H1 (cell line): ENCODE results near the gene ASCC1. TPM values are rescaled to one million over a fixed set of nuclear protein-coding genes. Genes with fewer than 3 reads are reported as not detected.

Experiments used
- CTCF ChIA-PET: fragments of 300-600 bp; sonication (Branson Sonifier 250); formaldehyde crosslinking; loops from one replicate; lab custom pipeline; 2021; ENCODE audit not compliant: partially characterized antibody; lab: Charles Lee
- POLR2A ChIA-PET: fragments of 300-600 bp; sonication (Branson Sonifier 250); formaldehyde crosslinking; loops from one replicate; lab custom pipeline; 2021; ENCODE audit warnings: inconsistent platforms; ENCODE audit not compliant: partially characterized antibody; lab: Charles Lee
- DNase-seq, 2 experiments: peaks; one replicate each; pipeline versions ENCODE4 v3.0.0 to v3.0.0-alpha.2; 2010 to 2022; ENCODE audit warnings: low spot score in 2 of 2, low read depth in 1 of 2, mixed read lengths in 1 of 2
- FAIRE-seq: peaks from 2 replicates; lab custom pipeline; 2011; peaks lifted over from hg19 to GRCh38; lab: Jason Lieb, UNC
- H2AFZ ChIP-seq: 2 replicates; pipeline ENCODE4 v1.8.1; 2012; ENCODE audit warnings: low read length, inconsistent platforms
- H2AK5ac ChIP-seq: 2 replicates; pipeline ENCODE4 v1.6.1; 2013; ENCODE audit warnings: low read depth, low read length
- H2BK120ac ChIP-seq: replicated peaks from 2 replicates; pipeline ENCODE3; 2013; ENCODE audit warnings: low read depth, low read length, inconsistent platforms
- H2BK12ac ChIP-seq: 2 replicates; pipeline ENCODE4 v1.6.1; 2013; ENCODE audit warnings: low read depth, low read length
- H2BK15ac ChIP-seq: 2 replicates; pipeline ENCODE4 v1.6.1; 2013; ENCODE audit warnings: low read length
- H2BK20ac ChIP-seq: 2 replicates; pipeline ENCODE4 v1.6.1; 2013; ENCODE audit warnings: low read length
- H2BK5ac ChIP-seq: 2 replicates; pipeline ENCODE4 v1.6.1; 2013; ENCODE audit warnings: low read depth, low read length
- H3K14ac ChIP-seq: 2 replicates; pipeline ENCODE4 v1.6.1; 2013; ENCODE audit warnings: inconsistent platforms; ENCODE audit not compliant: insufficient read length
- H3K18ac ChIP-seq: 2 replicates; pipeline ENCODE4 v1.6.1; 2013; ENCODE audit warnings: low read length; ENCODE audit errors: extremely low read depth
- H3K23ac ChIP-seq: 2 replicates; pipeline ENCODE4 v1.6.1; 2013; ENCODE audit warnings: inconsistent platforms; ENCODE audit not compliant: insufficient read length
- H3K23me2 ChIP-seq: 2 replicates; pipeline ENCODE4 v1.6.1; 2013; ENCODE audit warnings: low read depth, low read length
- H3K27ac ChIP-seq: 2 replicates; pipeline ENCODE4 v1.6.1; 2011; ENCODE audit warnings: low read depth, low read length, inconsistent platforms
- H3K27me3 ChIP-seq, 4 experiments: replicated peaks in 1 of 4; 1 replicate in 1 of 4; 2 replicates in 3 of 4; pipeline versions ENCODE4 v1.6.1 to v1.8.1; 2011 to 2013; ENCODE audit warnings: low read length in 3 of 4, mild to moderate bottlenecking in 3 of 4, inconsistent platforms in 2 of 4, mixed read lengths in 2 of 4, moderate library complexity in 1 of 4; ENCODE audit not compliant: control insufficient read depth in 3 of 4, insufficient read depth in 3 of 4; ENCODE audit errors: extremely low read depth in 1 of 4
- H3K36me3 ChIP-seq, 4 experiments: 2 replicates each; pipeline versions ENCODE4 v1.6.1 to v1.8.1; 2011 to 2013; ENCODE audit warnings: mild to moderate bottlenecking in 4 of 4, low read length in 3 of 4, moderate library complexity in 2 of 4, control low read depth in 1 of 4, inconsistent platforms in 1 of 4; ENCODE audit not compliant: insufficient read depth in 4 of 4, control insufficient read depth in 2 of 4
- H3K4ac ChIP-seq: replicated peaks from 2 replicates; pipeline ENCODE3; 2013; ENCODE audit warnings: low read length, low read depth, mixed read lengths, inconsistent platforms; ENCODE audit not compliant: insufficient read length
- H3K4me1 ChIP-seq, 4 experiments: replicated peaks in 1 of 4; 1 replicate in 1 of 4; 2 replicates in 3 of 4; pipeline versions ENCODE4 v1.6.1 to v1.8.1; 2011 to 2013; ENCODE audit warnings: low read length in 3 of 4, inconsistent platforms in 2 of 4, mixed read lengths in 1 of 4; ENCODE audit not compliant: insufficient read depth in 4 of 4, control insufficient read depth in 3 of 4
- H3K4me2 ChIP-seq, 2 experiments: 2 replicates each; pipeline versions ENCODE4 v1.6.1 to v1.8.1; 2011 to 2013; ENCODE audit warnings: low read depth in 2 of 2, low read length in 2 of 2, control low read depth in 1 of 2, inconsistent platforms in 1 of 2, mild to moderate bottlenecking in 1 of 2; ENCODE audit not compliant: insufficient read depth in 1 of 2
- H3K4me3 ChIP-seq, 4 experiments: fragments of 200-600, 300-600 bp in 1 of 4; sonication (generic), shearing (Covaris generic), sonication (Bioruptor Twin) in 1 of 4; 2 replicates each; pipeline versions ENCODE4 v1.5.1 to v1.8.1; 2011 to 2016; ENCODE audit warnings: low read length in 4 of 4, low read depth in 3 of 4, control low read depth in 2 of 4, inconsistent platforms in 2 of 4, mild to moderate bottlenecking in 2 of 4, mixed read lengths in 1 of 4, moderate library complexity in 1 of 4; ENCODE audit not compliant: insufficient read depth in 2 of 4; ENCODE audit errors: extremely low read depth in 1 of 4
- H3K56ac ChIP-seq: replicated peaks from 2 replicates; pipeline ENCODE3; 2013; ENCODE audit warnings: low read depth, mild to moderate bottlenecking, mixed read lengths, low read length, inconsistent platforms; ENCODE audit not compliant: insufficient read length
- H3K79me1 ChIP-seq: 2 replicates; pipeline ENCODE4 v1.6.1; 2013; ENCODE audit warnings: low read depth, low read length, control low read depth
- H3K79me2 ChIP-seq, 2 experiments: 2 replicates each; pipeline versions ENCODE4 v1.6.1 to v1.8.1; 2012 to 2013; ENCODE audit warnings: low read length in 2 of 2, mild to moderate bottlenecking in 2 of 2, inconsistent platforms in 1 of 2; ENCODE audit not compliant: insufficient read depth in 2 of 2, control insufficient read depth in 1 of 2
- H3K9ac ChIP-seq, 4 experiments: replicated peaks in 1 of 4; 1 replicate in 1 of 4; 2 replicates in 3 of 4; pipeline versions ENCODE4 v1.6.1 to v1.8.1; 2011 to 2013; ENCODE audit warnings: low read depth in 3 of 4, low read length in 3 of 4, control low read depth in 2 of 4, mild to moderate bottlenecking in 2 of 4, moderate library complexity in 2 of 4, inconsistent platforms in 1 of 4; ENCODE audit errors: extremely low read depth in 1 of 4
- H3K9me3 ChIP-seq, 2 experiments: 2 replicates each; pipeline versions ENCODE4 v1.6.1 to v1.8.1; 2012 to 2013; ENCODE audit warnings: mild to moderate bottlenecking in 2 of 2, moderate library complexity in 2 of 2, control low read depth in 1 of 2, inconsistent platforms in 1 of 2, low read depth in 1 of 2, low read length in 1 of 2, mixed read lengths in 1 of 2; ENCODE audit not compliant: insufficient read depth in 2 of 2
- H4K20me1 ChIP-seq, 2 experiments: replicated peaks in 1 of 2; 2 replicates each; pipeline versions ENCODE3 to v1.8.1; 2011 to 2013; ENCODE audit warnings: inconsistent platforms in 2 of 2, low read length in 2 of 2, mild to moderate bottlenecking in 1 of 2; ENCODE audit not compliant: insufficient read depth in 2 of 2, control insufficient read depth in 1 of 2
- H4K5ac ChIP-seq: 2 replicates; pipeline ENCODE4 v1.6.1; 2013; ENCODE audit warnings: low read length, low read depth, mixed read lengths, inconsistent platforms; ENCODE audit not compliant: insufficient read length
- H4K8ac ChIP-seq: 2 replicates; pipeline ENCODE4 v1.8.0; 2013; ENCODE audit warnings: mild to moderate bottlenecking, moderate library complexity, low read length, inconsistent platforms; ENCODE audit not compliant: insufficient read depth; ENCODE audit errors: extremely low read depth
- H4K91ac ChIP-seq: replicated peaks from 2 replicates; pipeline ENCODE3; 2013; ENCODE audit warnings: low read length, mixed read lengths, inconsistent platforms; ENCODE audit not compliant: insufficient read length
- BACH1 ChIP-seq: IDR thresholded peaks from 2 replicates; pipeline ENCODE4 v1.6.1; 2012; ENCODE audit warnings: low read length, improper control_type of control experiment
- BCL11A ChIP-seq, 2 experiments: IDR thresholded peaks; one replicate each; pipeline ENCODE4 v1.6.1; 2011; ENCODE audit warnings: low read depth in 2 of 2, low read length in 2 of 2, mild to moderate bottlenecking in 2 of 2
- CTCF ChIP-seq, 3 experiments: IDR thresholded peaks; 1 replicate in 2 of 3; 2 replicates in 1 of 3; pipeline versions ENCODE4 v1.5.1 to v1.6.1; 2011; ENCODE audit warnings: low read length in 3 of 3, mild to moderate bottlenecking in 3 of 3, inconsistent platforms in 2 of 3, low read depth in 1 of 3, moderate library complexity in 1 of 3; ENCODE audit not compliant: insufficient read depth in 1 of 3; ENCODE audit errors: control extremely low read depth in 1 of 3
- EGR1 ChIP-seq: IDR thresholded peaks from 2 replicates; pipeline ENCODE4 v1.6.1; 2011; ENCODE audit warnings: low read depth, low read length, borderline replicate concordance
- RBBP5 ChIP-seq: IDR thresholded peaks from 2 replicates; pipeline ENCODE4 v1.7.1; 2012; ENCODE audit warnings: low read depth, mild to moderate bottlenecking, inconsistent platforms, low read length, moderate library complexity, borderline replicate concordance
- RNF2 ChIP-seq: fragments of 200-900, 300-1000 bp; sonication (generic); IDR thresholded peaks from 2 replicates; pipeline ENCODE4 v1.7.1; 2016; ENCODE audit warnings: borderline replicate concordance, low read depth, mild to moderate bottlenecking, antibody characterized with exemption, low read length; ENCODE audit not compliant: poor library complexity, severe bottlenecking; ENCODE audit errors: missing control alignments
- SAP30 ChIP-seq: fragments of 300-600 bp; sonication (generic); IDR thresholded peaks from 2 replicates; pipeline ENCODE4 v1.7.1; 2012; ENCODE audit warnings: low read length, moderate library complexity, mild to moderate bottlenecking, inconsistent platforms; ENCODE audit not compliant: insufficient read depth, insufficient replicate concordance
- SUZ12 ChIP-seq: fragments of 200-600 bp; sonication (generic); IDR thresholded peaks from 2 replicates; pipeline ENCODE4 v1.6.1; 2012; ENCODE audit warnings: mild to moderate bottlenecking, inconsistent platforms, low read length, moderate library complexity, mixed read lengths
- TAF7 ChIP-seq: optimal IDR thresholded peaks from 2 replicates; pipeline ENCODE3; 2011; ENCODE audit warnings: low read depth, mild to moderate bottlenecking, inconsistent platforms, low read length, moderate library complexity, borderline replicate concordance
- TEAD4 ChIP-seq: IDR thresholded peaks from 2 replicates; pipeline ENCODE4 v1.6.1; 2012; ENCODE audit warnings: low read depth, low read length, inconsistent platforms, mixed read lengths
- WGBS, 2 experiments: shearing (Covaris generic) in 1 of 2; methylation state at CpG; one replicate each; pipeline versions ENCODE4 v1.1.6 to v1.1.7; 2013 to 2015; ENCODE audit warnings: low lambda C conversion rate in 2 of 2, mixed read lengths in 2 of 2, inconsistent platforms in 1 of 2, low coverage in 1 of 2, missing lambda C conversion rate in 1 of 2; ENCODE audit not compliant: insufficient replicate concordance in 2 of 2, insufficient coverage in 1 of 2, insufficient read length in 1 of 2; ENCODE audit errors: extremely low coverage in 1 of 2, missing lambda C conversion rate in 1 of 2; 5-methylcytosine and 5-hydroxymethylcytosine counted together
- polyA plus RNA-seq, 7 experiments: library from polyadenylated mRNA; depleted of rRNA in 3 of 7; stranded (reverse) in 5 of 7; unstranded in 2 of 7; fragments of >200 nt in 5 of 7; fragments of 200-250 nt in 2 of 7; gene quantifications; 1 replicate in 5 of 7; 2 replicates in 1 of 7; 4 replicates in 1 of 7; pipeline versions ENCODE4 v1.2.1 to v1.2.3, GENCODE V29; 2011 to 2013; ENCODE audit warnings: missing spikeins in 2 of 7, mixed read lengths in 2 of 7
- total RNA-seq: library from RNA; stranded (reverse); fragmentation: NEBNext Ultra II Directional; extraction: Animal tissue kit (Norgen Biotek cat#: 25700); gene quantifications from 2 replicates; pipeline ENCODE4 v1.2.1, GENCODE V29; 2021

ASCC1 gene
- total and polyA plus RNA-seq, 2 of the 8 experiments (the other 6 are each of a cell fraction or from before 2014, with no cell fraction given) = 25.6 to 35.8 TPM

GRCh38 chr10:72200883-72201282 is 15.2 kb downstream of the ASCC1 start:
- no peak overlapping the region for H3K4ac ChIP-seq
- H3K18ac ChIP-seq = no peak overlapping the region
- no peak overlapping the region for H4K8ac ChIP-seq
- no peaks in the 10 kb centered on the region for H3K9me3 ChIP-seq
- POLR2A ChIA-PET = no interaction called here
- 93% methylated on average over 3 of the region's 3 CpGs; no CpG with 5 or more reads in 1 of the 2 experiments for WGBS, 2 experiments
- H3K56ac ChIP-seq = no peak overlapping the region
- CTCF ChIA-PET = interaction anchor here (0.6 to 1.2 kb wide), 4 partner anchors 11 to 211 kb away, joined by 3 to 4 read pairs (median 3); no protein-coding TSS in a partner anchor
- H2BK12ac ChIP-seq = no peak overlapping the region
- no peaks in the 10 kb centered on the region for H4K20me1 ChIP-seq
- H3K27ac ChIP-seq = no peak overlapping the region
- FAIRE-seq = no peak
- no peaks in the 10 kb centered on the region for H3K4me1 ChIP-seq
- H3K79me2 ChIP-seq = no peaks in the 10 kb centered on the region
- no peak overlapping the region for H4K91ac ChIP-seq
- H3K14ac ChIP-seq = no peak overlapping the region
- no peak overlapping the region for H3K4me2 ChIP-seq
- peaks cover 2 to 15% (median 4%) of the 10 kb centered on the region in 4 experiments; a peak in 3 of 8 replicates for H3K36me3 ChIP-seq
- H2AFZ ChIP-seq = no peak overlapping the region
- H3K79me1 ChIP-seq = no peaks in the 10 kb centered on the region
- H3K23ac ChIP-seq = no peak overlapping the region
- H4K5ac ChIP-seq = no peak overlapping the region
- no peak for DNase-seq
- H2AK5ac ChIP-seq = no peak overlapping the region
- no peak overlapping the region for H2BK20ac ChIP-seq
- H3K9ac ChIP-seq = no peak overlapping the region
- H3K23me2 ChIP-seq = no peaks in the 10 kb centered on the region
- no peak overlapping the region for H2BK5ac ChIP-seq
- no peak overlapping the region for H2BK120ac ChIP-seq
- no peak overlapping the region for H3K4me3 ChIP-seq
- no peaks in the 10 kb centered on the region for H3K27me3 ChIP-seq
- H2BK15ac ChIP-seq = no peak overlapping the region
- TF ChIP-seq RNF2 (no peak), SUZ12 (no peak), CTCF (IDR thresholded peaks at IDR 0.05; ENCODE audit: control extremely low read depth in 1 of 3, insufficient read depth in 1 of 3, low read depth in 1 of 3, low read length in 3 of 3) (no peak), SAP30 (no peak), TAF7 (no peak), BACH1 (no peak), EGR1 (no peak), RBBP5 (no peak), TEAD4 (no peak), BCL11A (IDR thresholded peaks at IDR 0.05; ENCODE audit: low read depth in 2 of 2, low read length in 2 of 2) (no peak)
